ENCODE results near the gene SYNE1.
"Not testable (repeated sequence)": the region's sequence is repeated elsewhere in the genome, so short reads cannot be mapped to it uniquely, and the experiment has no call there.

SYNE1 gene

DNA sequence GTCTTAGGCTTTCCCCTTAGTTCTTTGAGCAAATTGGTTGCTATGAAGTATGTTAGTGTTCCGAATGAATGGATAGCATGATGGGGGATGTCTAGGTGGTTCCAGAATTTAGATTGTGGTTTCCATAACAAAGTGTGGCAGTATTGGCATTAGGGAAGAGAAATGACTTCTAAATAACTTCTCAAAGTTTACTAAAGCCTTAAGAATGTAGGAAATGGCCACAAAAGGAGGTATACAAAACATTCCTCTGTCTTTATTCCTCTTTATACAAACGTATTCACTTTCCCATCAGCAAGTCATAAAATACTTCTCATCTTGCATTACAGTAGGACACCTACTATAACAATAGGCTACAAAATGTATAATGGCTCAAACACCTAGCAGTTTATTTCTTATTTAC lies 550.1 kb downstream of the SYNE1 start:
- no peak for DNase-seq

DNA sequence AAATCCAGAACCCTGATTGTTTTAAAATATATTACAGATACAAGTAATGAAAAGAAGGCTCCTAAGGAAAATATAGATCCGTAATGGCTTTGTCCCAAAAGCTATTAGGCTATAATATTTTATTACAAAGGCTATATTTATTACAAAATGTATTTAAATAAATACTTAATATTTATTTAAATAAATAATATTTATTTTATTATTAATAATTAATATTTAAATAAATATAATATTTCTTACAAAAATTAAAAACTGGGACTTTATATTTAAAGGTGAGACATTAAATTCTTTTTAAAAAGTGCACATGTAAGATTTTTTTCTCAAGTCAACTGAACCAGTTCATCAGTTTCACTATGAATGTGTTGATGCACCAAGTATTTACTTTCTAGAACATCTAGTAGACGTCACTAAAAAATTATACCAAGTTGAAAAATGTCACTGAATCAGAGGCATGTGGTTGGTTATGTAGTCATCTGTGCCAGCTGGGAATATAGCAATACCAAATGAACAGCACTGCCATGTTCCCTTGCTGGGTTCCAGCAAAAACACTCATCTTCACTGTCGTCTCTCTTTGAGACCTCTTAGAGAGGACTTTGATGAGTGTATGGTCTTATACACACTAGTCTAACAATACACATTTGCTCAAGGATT lies 550.8 kb downstream of the SYNE1 start:
- DNase-seq = no peak

DNA sequence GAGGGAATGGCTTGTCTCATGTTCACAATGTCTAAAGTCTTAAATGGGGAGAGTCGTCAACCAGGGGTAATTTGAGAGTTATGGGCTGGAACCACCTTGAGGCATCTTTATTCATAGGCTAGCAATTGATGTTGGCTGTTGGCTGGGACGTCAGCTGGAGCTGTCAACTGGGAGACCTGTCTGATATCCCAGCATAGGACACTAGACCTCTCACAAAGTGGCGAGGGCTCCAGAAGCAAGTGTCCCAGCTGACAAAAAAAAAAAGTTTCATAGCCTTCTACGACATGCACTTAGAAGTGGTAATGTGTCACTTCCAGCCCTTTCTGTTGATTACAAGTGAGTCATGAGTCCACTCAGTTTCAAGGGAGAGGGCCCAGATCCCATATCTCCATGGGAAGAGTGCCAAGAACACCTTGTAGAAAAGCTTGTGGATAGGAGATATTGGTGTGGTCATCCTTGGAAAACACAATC lies 551.7 kb downstream of the SYNE1 start:
- DNase-seq = no peak

GRCh38 chr6:152078804-152079203 lies 558.4 kb downstream of the SYNE1 start:
- no peak for DNase-seq

DNA sequence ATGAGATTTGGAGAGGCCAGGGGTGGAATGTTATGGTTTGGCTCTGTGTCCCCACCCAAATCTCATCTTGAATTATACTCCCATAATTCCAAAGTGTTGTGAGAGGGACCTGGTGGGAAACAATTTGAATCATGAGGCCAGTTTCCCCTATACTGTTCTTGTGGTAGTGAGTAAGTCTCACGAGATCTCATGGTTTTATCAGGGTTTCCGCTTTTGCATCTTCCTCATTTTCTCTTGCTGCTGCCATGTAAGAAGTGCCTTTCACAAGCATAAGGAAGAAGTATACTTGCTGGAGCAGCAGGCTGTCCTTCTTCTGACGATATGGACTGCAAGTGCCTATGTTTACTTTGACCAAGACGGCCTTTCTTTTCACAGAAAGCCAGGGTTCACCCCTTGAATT lies 559.2 kb downstream of the SYNE1 start:
- DNase-seq = no peak

GRCh38 chr6:152076242-152076641 lies 560.9 kb downstream of the SYNE1 start:
- DNase-seq = not testable (repeated sequence)

GRCh38 chr6:152071843-152072242 lies 565.3 kb downstream of the SYNE1 start:
- DNase-seq = no peak

Measured in activated CD4-positive, alpha-beta T cell treated with anti-CD3 and anti-CD28 coated beads, Interleukin-2, amount 50 U/mL, for 16 hours (primary cell).